ENCODE results near the gene EEA1. TPM values are rescaled to one million over a fixed set of nuclear protein-coding genes. Genes with fewer than 3 reads are reported as not detected.

Gene EEA1
- total and polyA plus RNA-seq, 10 of the 15 experiments (the other 5 are each of a cell fraction or from before 2014, with no cell fraction given), result 5.5 to 40.3 (median 13.5) TPM

DNA sequence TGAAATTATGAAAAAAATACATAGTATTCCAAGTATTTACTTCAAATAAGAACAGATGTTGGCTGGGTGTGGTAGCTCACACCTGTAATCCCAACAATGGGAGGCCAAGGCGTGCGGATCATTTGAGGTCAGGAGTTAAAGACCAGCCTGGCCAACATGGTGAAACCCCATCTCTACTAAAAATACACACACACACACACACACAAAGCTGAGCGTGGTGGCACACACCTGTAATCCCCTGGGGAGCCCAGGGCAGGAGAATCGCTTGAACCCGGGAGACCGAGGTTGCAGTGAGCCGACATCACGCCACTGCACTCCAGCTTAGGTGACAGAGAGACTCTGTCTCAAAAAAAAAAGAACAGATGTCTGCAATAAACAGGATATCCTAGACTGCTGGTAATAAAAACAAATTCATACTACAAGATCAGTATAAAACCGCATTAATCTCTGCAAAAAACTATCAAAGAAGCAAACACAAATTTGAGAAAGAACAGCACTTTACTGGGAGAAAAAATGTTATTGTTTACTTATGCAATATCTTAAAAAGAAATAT, 23.8 kb downstream of the EEA1 start:
- Histone ChIP-seq H3K36me3 (ENCODE audit: control insufficient read depth in 2 of 2, insufficient read depth in 2 of 2, low read length in 1 of 2) (no peaks in the 10 kb centered on the region; a peak in 1 of 4 replicates), H3K9ac (ENCODE audit: control insufficient read depth, insufficient read depth, low read length) (no peak overlapping the region), H3K9me3 (replicated peaks; ENCODE audit: control insufficient read depth, insufficient read depth, low read length) (peaks cover 7% of the 10 kb centered on the region), H3K4me3 (no peak overlapping the region), H3K27me3 (replicated peaks in 1 of 2; ENCODE audit: control insufficient read depth in 2 of 2, insufficient read depth in 2 of 2, low read length in 1 of 2) (no peaks in the 10 kb centered on the region), H3K27ac (ENCODE audit: control insufficient read depth, insufficient read depth) (no peak overlapping the region), H4K20me1 (ENCODE audit: control insufficient read depth, insufficient read depth) (no peaks in the 10 kb centered on the region), H3K79me2 (ENCODE audit: control insufficient read depth, insufficient read depth, low read length) (peaks cover 36% of the 10 kb centered on the region), H3K4me1 (ENCODE audit: control insufficient read depth, insufficient read depth, low read length) (no peaks in the 10 kb centered on the region), H3K4me2 (ENCODE audit: control insufficient read depth, insufficient read depth) (no peak overlapping the region), H2AFZ (ENCODE audit: control insufficient read depth, low read depth, low read length) (no peak overlapping the region)
- WGBS (ENCODE audit: insufficient coverage, insufficient replicate concordance, low lambda C conversion rate, missing lambda C conversion rate), result 94% methylated on average over 9 of the region's 9 CpGs
- BruUV-seq (replicated peaks), result no TSS peak
- intact Hi-C loops (cut with micrococcal nuclease; ENCODE audit: unreplicated experiment) (no loop called here), in situ Hi-C loops (cut with MboI) (no loop called here)
- FAIRE-seq (no peak), DNase-seq (ENCODE audit: low read depth, low spot score) (no peak), ATAC-seq (no peak)
- ChIA-PET RAD21 (ENCODE audit: unreplicated experiment) (no interaction called here), POLR2A (no interaction called here), SMC1A (ENCODE audit: uncharacterized antibody, unreplicated experiment) (interaction anchor here (1.5 kb wide), 1 partner anchor 21 kb away, joined by 5 read pairs; no protein-coding TSS in a partner anchor), CTCF (no interaction called here)
- TF ChIP-seq ESRRA (IDR thresholded peaks at IDR 0.05; ENCODE audit: low read length) (no peak), TAF1 (IDR thresholded peaks at IDR 0.05; ENCODE audit: borderline replicate concordance, low read depth, low read length) (no peak), CEBPB (IDR thresholded peaks at IDR 0.05; ENCODE audit: borderline replicate concordance in 1 of 2, low read depth in 2 of 2, low read length in 2 of 2) (no peak)
- TF ChIP-seq, protein P1, sequence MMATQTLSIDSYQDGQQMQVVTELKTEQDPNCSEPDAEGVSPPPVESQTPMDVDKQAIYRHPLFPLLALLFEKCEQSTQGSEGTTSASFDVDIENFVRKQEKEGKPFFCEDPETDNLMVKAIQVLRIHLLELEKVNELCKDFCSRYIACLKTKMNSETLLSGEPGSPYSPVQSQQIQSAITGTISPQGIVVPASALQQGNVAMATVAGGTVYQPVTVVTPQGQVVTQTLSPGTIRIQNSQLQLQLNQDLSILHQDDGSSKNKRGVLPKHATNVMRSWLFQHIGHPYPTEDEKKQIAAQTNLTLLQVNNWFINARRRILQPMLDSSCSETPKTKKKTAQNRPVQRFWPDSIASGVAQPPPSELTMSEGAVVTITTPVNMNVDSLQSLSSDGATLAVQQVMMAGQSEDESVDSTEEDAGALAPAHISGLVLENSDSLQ (IDR thresholded peaks at IDR 0.05), result no peak

DNA sequence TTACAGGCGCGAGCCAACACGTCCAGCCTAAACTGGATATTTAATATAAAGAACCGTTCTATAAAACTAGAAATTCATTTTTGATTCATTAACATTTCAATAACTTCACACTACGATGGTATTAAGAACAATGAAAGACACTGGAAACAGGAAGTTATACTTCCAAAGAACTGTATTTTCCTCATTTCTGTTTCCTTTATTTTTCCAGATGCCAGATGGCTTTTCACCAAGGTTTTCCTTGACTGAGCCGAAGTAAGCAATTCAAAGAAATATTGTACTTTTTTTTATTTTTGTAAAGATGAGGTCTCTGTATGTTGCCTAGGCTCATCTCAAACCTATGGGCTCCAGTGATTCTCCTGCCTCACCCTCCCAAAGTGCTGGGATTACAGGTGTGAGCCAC, 28.2 kb downstream of the EEA1 start:
- no peaks in the 10 kb centered on the region for H4K20me1 ChIP-seq (ENCODE audit: control insufficient read depth, insufficient read depth)
- WGBS (ENCODE audit: insufficient coverage, insufficient replicate concordance, low lambda C conversion rate, missing lambda C conversion rate), result 98% methylated on average over 6 of the region's 6 CpGs
- in situ Hi-C loops (cut with MboI) (no loop called here), intact Hi-C loops (cut with micrococcal nuclease; ENCODE audit: unreplicated experiment) (no loop called here)
- H3K4me1 ChIP-seq (ENCODE audit: control insufficient read depth, insufficient read depth, low read length), result peaks cover 3% of the 10 kb centered on the region; the same call in 1 of the 2 replicates
- H2AFZ ChIP-seq (ENCODE audit: control insufficient read depth, low read depth, low read length), result no peak overlapping the region
- POLR2A ChIA-PET, result no interaction called here
- no peaks in the 10 kb centered on the region; a peak in 1 of 4 replicates for H3K36me3 ChIP-seq (ENCODE audit: control insufficient read depth in 2 of 2, insufficient read depth in 2 of 2, low read length in 1 of 2)
- peaks cover 20% of the 10 kb centered on the region for H3K79me2 ChIP-seq (ENCODE audit: control insufficient read depth, insufficient read depth, low read length)
- H3K27ac ChIP-seq (ENCODE audit: control insufficient read depth, insufficient read depth), result no peak overlapping the region
- no peak for ATAC-seq
- no peak overlapping the region for H3K4me3 ChIP-seq
- FAIRE-seq, result no peak
- no peak overlapping the region for H3K9ac ChIP-seq (ENCODE audit: control insufficient read depth, insufficient read depth, low read length)
- CTCF ChIA-PET, result no interaction called here
- DNase-seq (ENCODE audit: low read depth, low spot score), result no peak
- H3K27me3 ChIP-seq (replicated peaks in 1 of 2; ENCODE audit: control insufficient read depth in 2 of 2, insufficient read depth in 2 of 2, low read length in 1 of 2), result no peaks in the 10 kb centered on the region
- RAD21 ChIA-PET (ENCODE audit: unreplicated experiment), result interaction anchor here (1.1 kb wide), 1 partner anchor 26 kb away, joined by 3 read pairs; no protein-coding TSS in a partner anchor
- no peaks in the 10 kb centered on the region; the same call in 1 of the 3 replicates for H3K9me3 ChIP-seq (replicated peaks; ENCODE audit: control insufficient read depth, insufficient read depth, low read length)
- no TSS peak for BruUV-seq (replicated peaks)
- SMC1A ChIA-PET (ENCODE audit: uncharacterized antibody, unreplicated experiment), result no interaction called here
- H3K4me2 ChIP-seq (ENCODE audit: control insufficient read depth, insufficient read depth), result no peak overlapping the region
- TF ChIP-seq KAT2A (conservative IDR thresholded peaks at IDR 0.05; ENCODE audit: control insufficient read depth, low read depth, low read length) (no peak), CREM (IDR thresholded peaks at IDR 0.05; ENCODE audit: low read depth) (no peak), ZNF622 (IDR thresholded peaks at IDR 0.05) (no peak), NR2C1 (IDR thresholded peaks at IDR 0.05) (no peak), SUZ12 (IDR thresholded peaks at IDR 0.05; ENCODE audit: unreplicated experiment) (no peak), MYB (IDR thresholded peaks at IDR 0.05; ENCODE audit: borderline replicate concordance, low read depth, low read length) (no peak), ZSCAN29 (IDR thresholded peaks at IDR 0.05) (no peak), MXI1 (IDR thresholded peaks at IDR 0.05; ENCODE audit: low read depth, low read length) (no peak), NFYA (IDR thresholded peaks at IDR 0.05; ENCODE audit: borderline replicate concordance, low read depth, low read length) (no peak), IKZF2 (IDR thresholded peaks at IDR 0.05) (no peak)
- TF ChIP-seq, protein P2, sequence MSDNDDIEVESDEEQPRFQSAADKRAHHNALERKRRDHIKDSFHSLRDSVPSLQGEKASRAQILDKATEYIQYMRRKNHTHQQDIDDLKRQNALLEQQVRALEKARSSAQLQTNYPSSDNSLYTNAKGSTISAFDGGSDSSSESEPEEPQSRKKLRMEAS (IDR thresholded peaks at IDR 0.05; ENCODE audit: low read depth, low read length), result no peak
- TF ChIP-seq, protein P3, sequence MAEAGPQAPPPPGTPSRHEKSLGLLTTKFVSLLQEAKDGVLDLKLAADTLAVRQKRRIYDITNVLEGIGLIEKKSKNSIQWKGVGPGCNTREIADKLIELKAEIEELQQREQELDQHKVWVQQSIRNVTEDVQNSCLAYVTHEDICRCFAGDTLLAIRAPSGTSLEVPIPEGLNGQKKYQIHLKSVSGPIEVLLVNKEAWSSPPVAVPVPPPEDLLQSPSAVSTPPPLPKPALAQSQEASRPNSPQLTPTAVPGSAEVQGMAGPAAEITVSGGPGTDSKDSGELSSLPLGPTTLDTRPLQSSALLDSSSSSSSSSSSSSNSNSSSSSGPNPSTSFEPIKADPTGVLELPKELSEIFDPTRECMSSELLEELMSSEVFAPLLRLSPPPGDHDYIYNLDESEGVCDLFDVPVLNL (IDR thresholded peaks at IDR 0.05; ENCODE audit: low read depth, low read length), result no peak
